ENCODE measurements around the gene CDC34.
"Not testable (repeated sequence)": the region's sequence is repeated elsewhere in the genome, so short reads cannot be mapped to it uniquely, and the experiment has no call there.

The CDC34 gene

GRCh38 chr19:573519-573825 lies 41.9 kb downstream of the CDC34 start:
- DNase-seq (ENCODE audit: low read depth) = no peak

GRCh38 chr19:574658-575526 lies 43.3 kb downstream of the CDC34 start:
- no peak for DNase-seq (ENCODE audit: low read depth)

GRCh38 chr19:575527-576506 lies 44.3 kb downstream of the CDC34 start:
- no peak for DNase-seq (ENCODE audit: low read depth)

- no peak for DNase-seq (ENCODE audit: low read depth)
Observed at GRCh38 chr19:576768-577438, 45.3 kb downstream of the CDC34 start.

- DNase-seq (ENCODE audit: low read depth) = no peak
Observed at GRCh38 chr19:577439-578392, 46.2 kb downstream of the CDC34 start.

GRCh38 chr19:579111-579841 lies 47.7 kb downstream of the CDC34 start:
- DNase-seq (ENCODE audit: low read depth) = no peak

GRCh38 chr19:579842-580155 lies 48.2 kb downstream of the CDC34 start:
- no peak for DNase-seq (ENCODE audit: low read depth)

- no peak for DNase-seq (ENCODE audit: low read depth)
Observed at GRCh38 chr19:580274-580835, 48.8 kb downstream of the CDC34 start.

- no peak for DNase-seq (ENCODE audit: low read depth)
Observed at GRCh38 chr19:581399-582111, 50.0 kb downstream of the CDC34 start.

GRCh38 chr19:582497-583197 lies 51.1 kb downstream of the CDC34 start:
- DNase-seq (ENCODE audit: low read depth) = no peak

GRCh38 chr19:583198-583967 lies 51.8 kb downstream of the CDC34 start:
- no peak for DNase-seq (ENCODE audit: low read depth)

GRCh38 chr19:583968-584239 lies 52.3 kb downstream of the CDC34 start:
- no peak for DNase-seq (ENCODE audit: low read depth)

- peak; percentile 46 for DNase-seq (ENCODE audit: low read depth)
Observed at GRCh38 chr19:584240-585001, 52.9 kb downstream of the CDC34 start.

GRCh38 chr19:585146-585545 lies 53.6 kb downstream of the CDC34 start:
- not testable (repeated sequence) for DNase-seq (ENCODE audit: low read depth)

- DNase-seq (ENCODE audit: low read depth) = no peak
Observed at GRCh38 chr19:585551-586110, 54.1 kb downstream of the CDC34 start.

- peak; percentile 45 for DNase-seq (ENCODE audit: low read depth)
Observed at GRCh38 chr19:588093-588740, 56.7 kb downstream of the CDC34 start.

All from stimulated activated CD8-positive, alpha-beta memory T cell treated with anti-CD3 and anti-CD28 coated beads, Interleukin-4, amount 100 ng/mL, for 24 hours (primary cell).